Thoracic aorta (tissue), 2 donors: ENCODE results near the gene TTBK2. TPM values are rescaled to one million over a fixed set of nuclear protein-coding genes. Genes with fewer than 3 reads are reported as not detected.
A peak's percentile ranks its signal among the peaks of the same experiment; 100 is the strongest.

Experiments
- ATAC-seq: fragments of 150-250 bp; one replicate; pipeline ENCODE4 v1.8.0; 2017; ENCODE audit warnings: low read depth; ENCODE audit not compliant: insufficient number of reproducible peaks, low FRiP score
- DNase-seq: peaks from one replicate; pipeline ENCODE4 v3.0.0-alpha.2; 2020; ENCODE audit warnings: low spot score
- H3K27ac ChIP-seq, 2 donors: fragments of 200-600 bp; sonication (generic); 1 replicate in 1 of 2; 2 replicates in 1 of 2; pipeline ENCODE4 v1.5.1; 2016; ENCODE audit warnings: mild to moderate bottlenecking in 2 of 2, moderate library complexity in 2 of 2
- H3K27me3 ChIP-seq: fragments of 200-600 bp; sonication (generic); replicated peaks from 2 replicates; pipeline ENCODE4 v1.6.0; 2016; ENCODE audit warnings: mild to moderate bottlenecking; ENCODE audit not compliant: insufficient read depth
- H3K36me3 ChIP-seq: fragments of 200-600 bp; sonication (generic); one replicate; pipeline ENCODE4 v1.5.1; 2016
- H3K4me1 ChIP-seq, 2 donors: fragments of 200-600 bp; sonication (generic); 1 replicate in 1 of 2; 2 replicates in 1 of 2; pipeline versions ENCODE4 v1.5.1 to v1.6.0; 2016; ENCODE audit warnings: low read depth in 2 of 2, mild to moderate bottlenecking in 1 of 2; ENCODE audit not compliant: control insufficient read depth in 1 of 2
- H3K4me3 ChIP-seq: fragments of 200-600 bp; sonication (generic); 2 replicates; pipeline ENCODE4 v1.5.1; 2016; ENCODE audit warnings: mild to moderate bottlenecking
- H3K9me3 ChIP-seq: fragments of 200-600 bp; sonication (generic); 2 replicates; pipeline ENCODE4 v1.5.1; 2016
- total RNA-seq, 2 donors: library from RNA; depleted of rRNA; stranded (reverse); fragments of >200 nt; gene quantifications; one replicate each; pipeline versions ENCODE4 v1.1.0 to v1.2.3, GENCODE V29; 2016
- TF ChIP-seq, protein P1 (sequence below): fragments of 200-600 bp; sonication (generic); IDR thresholded peaks from one replicate; pipeline ENCODE4 v1.5.1; 2019; ENCODE audit warnings: antibody characterized with exemption

The TTBK2 gene
- total RNA-seq, 2 donors from 2014 or later, result 22.3 to 52.4 TPM

DNA sequence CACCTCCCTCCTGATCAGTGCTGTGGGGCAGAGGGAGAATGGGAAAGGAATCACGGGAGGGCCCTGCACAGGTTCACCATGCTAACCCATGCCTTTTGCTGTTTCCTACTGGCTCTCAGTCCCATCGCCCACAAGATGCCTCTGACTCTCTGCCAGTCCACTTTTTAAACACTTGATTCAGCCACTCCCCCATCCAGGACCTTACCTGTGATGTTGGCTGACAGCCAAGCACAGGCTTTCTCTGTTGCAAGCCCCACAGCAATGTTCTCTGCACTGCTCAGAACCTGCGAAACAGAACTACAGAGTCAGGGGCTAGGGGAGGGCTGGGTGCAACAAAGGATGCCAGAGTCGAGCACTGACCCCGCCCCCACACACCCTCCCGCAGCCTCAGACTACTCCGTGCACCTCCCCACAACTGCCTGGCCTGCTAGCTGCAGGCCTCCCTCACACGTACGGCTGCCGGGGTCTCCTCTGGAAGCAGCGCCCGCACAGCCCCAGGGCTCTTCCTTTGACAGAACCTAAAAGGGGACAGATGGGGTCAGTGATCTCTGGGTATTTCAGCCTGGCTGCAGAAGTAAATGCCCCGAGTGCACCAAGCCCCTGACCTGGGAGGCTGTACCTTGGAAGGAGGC is 192.7 kb downstream of the TTBK2 start:
- H3K27me3 ChIP-seq, result no peaks in the 10 kb centered on the region
- no peak overlapping the region for H3K27ac ChIP-seq
- DNase-seq (no peak), ATAC-seq (no peak)
- H3K9me3 ChIP-seq, result no peaks in the 10 kb centered on the region
- TF ChIP-seq, protein P1, sequence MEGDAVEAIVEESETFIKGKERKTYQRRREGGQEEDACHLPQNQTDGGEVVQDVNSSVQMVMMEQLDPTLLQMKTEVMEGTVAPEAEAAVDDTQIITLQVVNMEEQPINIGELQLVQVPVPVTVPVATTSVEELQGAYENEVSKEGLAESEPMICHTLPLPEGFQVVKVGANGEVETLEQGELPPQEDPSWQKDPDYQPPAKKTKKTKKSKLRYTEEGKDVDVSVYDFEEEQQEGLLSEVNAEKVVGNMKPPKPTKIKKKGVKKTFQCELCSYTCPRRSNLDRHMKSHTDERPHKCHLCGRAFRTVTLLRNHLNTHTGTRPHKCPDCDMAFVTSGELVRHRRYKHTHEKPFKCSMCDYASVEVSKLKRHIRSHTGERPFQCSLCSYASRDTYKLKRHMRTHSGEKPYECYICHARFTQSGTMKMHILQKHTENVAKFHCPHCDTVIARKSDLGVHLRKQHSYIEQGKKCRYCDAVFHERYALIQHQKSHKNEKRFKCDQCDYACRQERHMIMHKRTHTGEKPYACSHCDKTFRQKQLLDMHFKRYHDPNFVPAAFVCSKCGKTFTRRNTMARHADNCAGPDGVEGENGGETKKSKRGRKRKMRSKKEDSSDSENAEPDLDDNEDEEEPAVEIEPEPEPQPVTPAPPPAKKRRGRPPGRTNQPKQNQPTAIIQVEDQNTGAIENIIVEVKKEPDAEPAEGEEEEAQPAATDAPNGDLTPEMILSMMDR, result no peak
- H3K36me3 ChIP-seq, result peaks cover 75% of the 10 kb centered on the region
- no peaks in the 10 kb centered on the region for H3K4me1 ChIP-seq
- no peak overlapping the region for H3K4me3 ChIP-seq

DNA sequence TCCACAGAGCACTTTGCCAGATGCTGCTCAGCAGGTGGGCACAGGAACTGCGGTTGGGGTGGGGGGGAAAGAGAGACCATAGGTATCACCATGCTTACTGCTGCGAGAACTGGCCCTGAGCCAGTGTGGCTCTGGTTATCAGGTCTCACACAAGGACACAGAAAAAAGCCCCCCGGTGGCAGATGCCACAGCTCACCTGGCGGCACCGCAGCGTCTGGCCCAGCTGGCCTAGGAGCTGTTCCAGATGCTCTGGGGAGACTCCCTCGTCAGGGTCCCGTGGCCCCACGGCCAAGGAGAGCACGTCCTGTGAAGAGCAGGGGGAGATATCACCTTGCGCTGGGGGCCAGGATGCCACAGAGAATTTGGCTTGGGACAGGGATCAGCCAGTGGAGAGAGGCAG is 194.5 kb downstream of the TTBK2 start:
- H3K9me3 ChIP-seq, result no peaks in the 10 kb centered on the region
- peaks cover 0 to 14% of the 10 kb centered on the region in 2 donors for H3K4me1 ChIP-seq
- H3K36me3 ChIP-seq, result peaks cover 60% of the 10 kb centered on the region
- no peak overlapping the region for H3K4me3 ChIP-seq
- no peaks in the 10 kb centered on the region for H3K27me3 ChIP-seq
- DNase-seq (no peak), ATAC-seq (no peak)
- TF ChIP-seq, protein P1, result no peak
- no peak overlapping the region for H3K27ac ChIP-seq

DNA sequence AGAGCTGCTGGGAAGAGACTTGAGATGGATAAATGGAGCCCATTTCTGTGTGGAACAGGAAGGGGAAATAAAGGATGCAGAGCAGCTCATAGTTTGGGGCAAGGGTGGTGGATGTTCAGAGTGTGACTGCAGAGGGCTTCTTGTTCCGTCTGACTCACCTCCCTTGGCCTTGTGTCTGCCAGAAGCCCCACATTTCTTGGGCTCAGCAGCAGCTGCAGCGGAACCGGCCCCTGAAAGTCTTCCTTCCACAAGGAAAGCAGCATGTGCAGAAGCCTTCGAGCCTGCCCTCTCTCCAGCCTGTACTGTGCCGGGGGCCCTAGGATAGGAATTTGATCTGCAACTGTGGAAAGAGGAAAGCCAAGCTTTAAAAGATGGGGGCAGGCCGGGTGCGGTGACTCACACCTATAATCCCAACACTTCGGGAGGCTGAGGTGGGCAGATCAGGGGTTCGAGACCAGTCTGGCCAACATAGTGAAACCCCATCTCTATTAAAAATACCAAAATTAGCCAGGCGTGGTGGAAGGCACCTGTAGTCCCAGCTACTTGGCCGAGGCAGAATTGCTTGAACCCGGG is 195.2 kb downstream of the TTBK2 start:
- Histone ChIP-seq H3K27ac (no peak overlapping the region), H3K9me3 (no peaks in the 10 kb centered on the region), H3K36me3 (peaks cover 54% of the 10 kb centered on the region), H3K4me3 (no peak overlapping the region), H3K4me1 (peaks cover 0 to 18% of the 10 kb centered on the region in 2 donors), H3K27me3 (no peaks in the 10 kb centered on the region)
- DNase-seq (no peak), ATAC-seq (no peak)
- TF ChIP-seq, protein P1, result no peak

DNA sequence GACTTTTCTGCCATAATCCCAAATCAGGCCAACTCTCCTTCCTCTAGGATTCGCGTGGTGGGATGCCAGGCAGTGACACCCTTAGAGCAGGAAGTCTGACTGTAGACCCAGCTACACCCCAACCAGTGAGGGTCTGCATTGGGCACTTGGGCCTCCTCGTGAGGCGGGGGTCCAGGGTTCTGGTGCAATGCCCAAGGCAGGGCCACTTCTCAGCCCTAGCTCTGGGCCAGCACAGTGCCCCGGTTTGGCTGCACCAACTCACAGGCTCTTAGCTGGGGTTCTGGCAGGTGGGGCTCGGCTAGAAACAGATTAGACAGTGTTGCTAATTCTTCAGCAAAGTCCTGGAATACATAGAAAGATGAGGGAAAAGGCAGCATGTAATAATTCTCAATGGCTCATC is 196.3 kb downstream of the TTBK2 start:
- DNase-seq (no peak), ATAC-seq (no peak)
- TF ChIP-seq, protein P1, result no peak
- peaks cover 59% of the 10 kb centered on the region for H3K36me3 ChIP-seq
- no peak overlapping the region for H3K4me3 ChIP-seq
- H3K9me3 ChIP-seq, result no peaks in the 10 kb centered on the region
- H3K27me3 ChIP-seq, result no peaks in the 10 kb centered on the region
- peaks cover 0 to 18% of the 10 kb centered on the region in 2 donors for H3K4me1 ChIP-seq
- no peak overlapping the region for H3K27ac ChIP-seq

DNA sequence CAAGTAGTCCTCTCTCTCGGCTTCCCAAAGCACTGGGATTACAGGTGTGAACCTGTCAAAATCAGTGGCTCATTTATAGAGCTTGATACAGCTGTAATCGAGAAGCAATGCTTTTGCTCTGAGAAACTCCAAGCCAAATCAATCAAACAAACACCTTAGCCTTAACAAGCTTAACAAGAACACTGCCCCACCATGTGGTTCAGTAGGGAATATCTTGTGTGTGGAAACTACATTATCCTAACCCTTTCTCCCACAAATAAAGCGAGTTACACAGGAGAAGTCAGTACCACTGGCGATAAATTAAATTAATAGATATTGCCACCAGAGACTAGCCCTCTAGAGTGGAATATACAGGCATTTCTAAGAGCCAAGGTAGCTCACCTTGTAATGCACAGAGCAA is 197.5 kb downstream of the TTBK2 start:
- H3K27ac ChIP-seq, result peak overlapping the region in 1 of 2 donors; percentile 77
- H3K9me3 ChIP-seq, result no peaks in the 10 kb centered on the region
- TF ChIP-seq, protein P1, result no peak
- ATAC-seq (no peak), DNase-seq (no peak)
- peaks cover 0 to 18% of the 10 kb centered on the region in 2 donors for H3K4me1 ChIP-seq
- no peak overlapping the region for H3K4me3 ChIP-seq
- no peaks in the 10 kb centered on the region for H3K27me3 ChIP-seq
- H3K36me3 ChIP-seq, result peaks cover 49% of the 10 kb centered on the region
